Right lobe of liver (tissue), 4 donors: ENCODE data around the gene FNDC4.

Source experiments
- CTCF ChIP-seq, 4 donors: fragments of 200-600 bp in 3 of 4; fragments of 450-650 bp in 1 of 4; IDR thresholded peaks; one replicate each; pipeline versions ENCODE4 v1.5.1 to v1.8.0; 2016 to 2022; ENCODE audit warnings: antibody characterized with exemption in 4 of 4, mild to moderate bottlenecking in 2 of 4
- POLR2A ChIP-seq: fragments of 450-650 bp; IDR thresholded peaks from one replicate; pipeline ENCODE4 v1.6.1; 2017; ENCODE audit warnings: antibody characterized with exemption, mild to moderate bottlenecking
- donor health status: DM: no; HTN: no; CAD: no.
- donor health status: DM: no; HTN: no; CAD: no.
- donor health status: DM: no; HTN: yes; CAD: no.

GRCh38 chr2:27464443-27464842 is 30.6 kb downstream of the FNDC4 start:
- TF ChIP-seq CTCF (IDR thresholded peaks at IDR 0.05) (no peak), POLR2A (no peak)
